Measurements from ENCODE around the gene WIPF1.

WIPF1 gene

GRCh38 chr2:174563530-174564282 lies 33.9 kb downstream of the WIPF1 start:
- H3K4me3 ChIP-seq (ENCODE audit: low read length) = no peak overlapping the region
- H3K9me2 ChIP-seq (replicated peaks; ENCODE audit: control insufficient read depth, low read length) = no peaks in the 10 kb centered on the region
- no peaks in the 10 kb centered on the region for H4K20me1 ChIP-seq (ENCODE audit: control insufficient read depth, insufficient read depth, low read depth, low read length)
- H3K9me3 ChIP-seq (ENCODE audit: control insufficient read depth, insufficient read depth, low read length) = no peaks in the 10 kb centered on the region
- H3K36me3 ChIP-seq (ENCODE audit: control insufficient read depth, low read length) = peaks cover 87% of the 10 kb centered on the region
- H3K27me3 ChIP-seq (ENCODE audit: control insufficient read depth, low read length) = no peaks in the 10 kb centered on the region
- no peak for TF ChIP-seq CTCF (IDR thresholded peaks at IDR 0.05; ENCODE audit: low read depth, low read length, poor library complexity, severe bottlenecking)
- TF ChIP-seq EZH2phosphoT487 (IDR thresholded peaks at IDR 0.05; ENCODE audit: borderline replicate concordance, low read length) = no peak
- no peak overlapping the region for H3K4me2 ChIP-seq (ENCODE audit: low read length)
- peaks cover 12% of the 10 kb centered on the region for H3F3A ChIP-seq (ENCODE audit: control insufficient read depth, insufficient read depth)
- H3K4me1 ChIP-seq (ENCODE audit: control insufficient read depth, low read length) = no peaks in the 10 kb centered on the region
- H3K27ac ChIP-seq (ENCODE audit: low read depth, low read length) = no peak overlapping the region
- no peaks in the 10 kb centered on the region for H3K79me2 ChIP-seq (ENCODE audit: control insufficient read depth, low read length)

- H3K4me1 ChIP-seq (ENCODE audit: control insufficient read depth, low read length) = no peaks in the 10 kb centered on the region
- H3K27me3 ChIP-seq (ENCODE audit: control insufficient read depth, low read length) = no peaks in the 10 kb centered on the region
- H3K4me3 ChIP-seq (ENCODE audit: low read length) = no peak overlapping the region
- no peaks in the 10 kb centered on the region for H3K79me2 ChIP-seq (ENCODE audit: control insufficient read depth, low read length)
- no peak for TF ChIP-seq EZH2phosphoT487 (IDR thresholded peaks at IDR 0.05; ENCODE audit: borderline replicate concordance, low read length)
- TF ChIP-seq CTCF (IDR thresholded peaks at IDR 0.05; ENCODE audit: low read depth, low read length, poor library complexity, severe bottlenecking) = no peak
- H3K9me2 ChIP-seq (replicated peaks; ENCODE audit: control insufficient read depth, low read length) = no peaks in the 10 kb centered on the region
- peaks cover 20% of the 10 kb centered on the region for H3F3A ChIP-seq (ENCODE audit: control insufficient read depth, insufficient read depth)
- no peak overlapping the region for H3K4me2 ChIP-seq (ENCODE audit: low read length)
- H4K20me1 ChIP-seq (ENCODE audit: control insufficient read depth, insufficient read depth, low read depth, low read length) = no peaks in the 10 kb centered on the region
- H3K9me3 ChIP-seq (ENCODE audit: control insufficient read depth, insufficient read depth, low read length) = no peaks in the 10 kb centered on the region
- H3K27ac ChIP-seq (ENCODE audit: low read depth, low read length) = no peak overlapping the region
- peaks cover 69% of the 10 kb centered on the region for H3K36me3 ChIP-seq (ENCODE audit: control insufficient read depth, low read length)
These were observed 35.6 kb downstream of the WIPF1 start for GRCh38 chr2:174561972-174562370.

GRCh38 chr2:174561283-174561971 lies 36.2 kb downstream of the WIPF1 start:
- no peak overlapping the region for H3K27ac ChIP-seq (ENCODE audit: low read depth, low read length)

More at GRCh38 chr2:174561283-174561971, 36.2 kb downstream of the WIPF1 start:
- Histone ChIP-seq H3K36me3 (ENCODE audit: control insufficient read depth, low read length) (peaks cover 64% of the 10 kb centered on the region), H3K4me3 (ENCODE audit: low read length) (no peak overlapping the region), H3K9me3 (ENCODE audit: control insufficient read depth, insufficient read depth, low read length) (no peaks in the 10 kb centered on the region), H3K4me2 (ENCODE audit: low read length) (no peak overlapping the region), H3K27me3 (ENCODE audit: control insufficient read depth, low read length) (no peaks in the 10 kb centered on the region), H3K4me1 (ENCODE audit: control insufficient read depth, low read length) (no peaks in the 10 kb centered on the region), H4K20me1 (ENCODE audit: control insufficient read depth, insufficient read depth, low read depth, low read length) (no peaks in the 10 kb centered on the region), H3F3A (ENCODE audit: control insufficient read depth, insufficient read depth) (peaks cover 21% of the 10 kb centered on the region), H3K9me2 (replicated peaks; ENCODE audit: control insufficient read depth, low read length) (no peaks in the 10 kb centered on the region), H3K79me2 (ENCODE audit: control insufficient read depth, low read length) (no peaks in the 10 kb centered on the region)
- no peak for TF ChIP-seq EZH2phosphoT487 (IDR thresholded peaks at IDR 0.05; ENCODE audit: borderline replicate concordance, low read length)
- no peak for TF ChIP-seq CTCF (IDR thresholded peaks at IDR 0.05; ENCODE audit: low read depth, low read length, poor library complexity, severe bottlenecking)
